WTC11 (cell line): ENCODE results near the gene ZNF821. TPM values are rescaled to one million over a fixed set of nuclear protein-coding genes. Genes with fewer than 3 reads are reported as not detected.
"Not testable (repeated sequence)": the region's sequence is repeated elsewhere in the genome, so short reads cannot be mapped to it uniquely, and the experiment has no call there.

ENCODE experiments used
- ATAC-seq: fragments of 200-7000 bp; cut with Tn5 transposase; 2 replicates; pipeline ENCODE4 v1.10.0; 2021; ENCODE audit warnings: mild to moderate bottlenecking, moderate library complexity
- CTCF ChIA-PET: fragments of 300-600 bp; sonication (Branson Sonifier 250); formaldehyde crosslinking; loops from one replicate; lab custom pipeline; 2021; ENCODE audit warnings: antibody characterized with exemption; lab: Charles Lee
- POLR2A ChIA-PET: fragments of 350-600 bp; sonication (Branson Sonifier 250); formaldehyde crosslinking; loops from one replicate; lab custom pipeline; 2021; ENCODE audit warnings: antibody characterized with exemption; lab: Charles Lee
- DNase-seq: peaks from one replicate; pipeline ENCODE4 v3.0.0; 2021; ENCODE audit warnings: low spot score
- H3K27ac Mint-ChIP-seq: 2 replicates; pipeline ENCODE4 v1.8.0; 2021; ENCODE audit warnings: mixed read lengths
- H3K27me3 Mint-ChIP-seq: 2 replicates; pipeline ENCODE4 v1.8.0; 2021; ENCODE audit warnings: low read depth, mild to moderate bottlenecking, moderate library complexity, mixed read lengths
- H3K36me3 Mint-ChIP-seq: 2 replicates; pipeline ENCODE4 v1.8.0; 2021; ENCODE audit warnings: mixed read lengths
- H3K4me1 Mint-ChIP-seq: 2 replicates; pipeline ENCODE4 v1.8.0; 2022; ENCODE audit warnings: mixed read lengths
- H3K4me3 Mint-ChIP-seq: 2 replicates; pipeline ENCODE4 v1.8.0; 2021; ENCODE audit warnings: mild to moderate bottlenecking, moderate library complexity, mixed read lengths
- H3K9me3 Mint-ChIP-seq: 2 replicates; pipeline ENCODE4 v1.8.0; 2021; ENCODE audit warnings: mixed read lengths
- CREB1 ChIP-seq: sonication (generic); formaldehyde crosslinking; IDR thresholded peaks from 2 replicates; pipeline ENCODE4 v1.8.0; 2023; ENCODE audit warnings: mild to moderate bottlenecking, missing genetic modification reagents
- ESRRA ChIP-seq: sonication (generic); formaldehyde crosslinking; IDR thresholded peaks from 2 replicates; pipeline ENCODE4 v1.8.1; 2022; ENCODE audit warnings: mild to moderate bottlenecking, missing genetic modification reagents, borderline replicate concordance
- ETV6 ChIP-seq: sonication (generic); formaldehyde crosslinking; IDR thresholded peaks from 2 replicates; pipeline ENCODE4 v1.8.1; 2022; ENCODE audit warnings: mild to moderate bottlenecking, missing genetic modification reagents
- FOXJ3 ChIP-seq: sonication (generic); formaldehyde crosslinking; IDR thresholded peaks from 2 replicates; pipeline ENCODE4 v1.9.0; 2021; ENCODE audit warnings: missing genetic modification reagents, mild to moderate bottlenecking, borderline replicate concordance
- GRHL2 ChIP-seq: fragments of 250-450 bp; sonication (Bioruptor Pico); IDR thresholded peaks from 2 replicates; pipeline ENCODE4 v1.8.0; 2022; ENCODE audit warnings: mild to moderate bottlenecking, moderate library complexity; ENCODE audit not compliant: insufficient replicate concordance, severe bottlenecking
- JUN ChIP-seq: sonication (generic); formaldehyde crosslinking; IDR thresholded peaks from 2 replicates; pipeline ENCODE4 v1.8.0; 2023; ENCODE audit warnings: mild to moderate bottlenecking, missing genetic modification reagents
- KAT7 ChIP-seq: sonication (generic); formaldehyde crosslinking; IDR thresholded peaks from 2 replicates; pipeline ENCODE4 v1.8.1; 2023; ENCODE audit warnings: missing genetic modification reagents, mild to moderate bottlenecking, borderline replicate concordance
- MYBL2 ChIP-seq: sonication (generic); formaldehyde crosslinking; IDR thresholded peaks from 2 replicates; pipeline ENCODE4 v1.8.1; 2023; ENCODE audit warnings: mild to moderate bottlenecking, moderate library complexity, missing genetic modification reagents
- NFYB ChIP-seq: sonication (generic); formaldehyde crosslinking; conservative IDR thresholded peaks from 2 replicates; pipeline ENCODE4 v1.8.0; 2022; ENCODE audit warnings: low read depth, missing genetic modification reagents
- NR3C1 ChIP-seq: sonication (generic); formaldehyde crosslinking; conservative IDR thresholded peaks from 2 replicates; pipeline ENCODE4 v1.8.1; 2023; ENCODE audit warnings: low read depth, mild to moderate bottlenecking, missing genetic modification reagents
- RELA ChIP-seq: sonication (generic); formaldehyde crosslinking; IDR thresholded peaks from 2 replicates; pipeline ENCODE4 v1.8.1; 2022; ENCODE audit warnings: missing genetic modification reagents, mild to moderate bottlenecking, borderline replicate concordance
- TP53 ChIP-seq: sonication (generic); formaldehyde crosslinking; IDR thresholded peaks from 2 replicates; pipeline ENCODE4 v1.8.1; 2023; ENCODE audit warnings: mild to moderate bottlenecking, missing genetic modification reagents
- ZNF138 ChIP-seq: sonication (generic); formaldehyde crosslinking; conservative IDR thresholded peaks from 2 replicates; pipeline ENCODE4 v1.8.1; 2022; ENCODE audit warnings: mild to moderate bottlenecking, moderate library complexity, missing genetic modification reagents
- ZNF219 ChIP-seq: sonication (generic); formaldehyde crosslinking; IDR thresholded peaks from 2 replicates; pipeline ENCODE4 v1.8.0; 2023; ENCODE audit warnings: missing genetic modification reagents, mild to moderate bottlenecking, borderline replicate concordance
- ZNF416 ChIP-seq: fragments of 250-450 bp; sonication (Bioruptor Pico); IDR thresholded peaks from 2 replicates; pipeline ENCODE4 v1.9.0; 2021; ENCODE audit warnings: mild to moderate bottlenecking, inconsistent platforms
- ZNF423 ChIP-seq: fragments of 250-450 bp; sonication (Bioruptor Pico); IDR thresholded peaks from 2 replicates; pipeline ENCODE4 v2.1.2; 2022; ENCODE audit warnings: mild to moderate bottlenecking, moderate library complexity
- total RNA-seq: library from RNA; stranded (reverse); gene quantifications from 3 replicates; pipeline ENCODE4 v1.2.3, GENCODE V29; 2021
- TF ChIP-seq, protein P1 (sequence below): fragments of 250-450 bp; sonication (Bioruptor Pico); IDR thresholded peaks from 2 replicates; pipeline ENCODE4 v1.9.0; 2021; ENCODE audit warnings: mild to moderate bottlenecking
- TF ChIP-seq, protein P2 (sequence below): sonication (generic); formaldehyde crosslinking; IDR thresholded peaks from 2 replicates; pipeline ENCODE4 v1.8.1; 2023; ENCODE audit warnings: mild to moderate bottlenecking, missing genetic modification reagents, moderate library complexity
- TF ChIP-seq, protein P3 (sequence below): sonication (generic); formaldehyde crosslinking; IDR thresholded peaks from 2 replicates; pipeline ENCODE4 v1.8.1; 2022; ENCODE audit warnings: low read depth, mild to moderate bottlenecking, moderate library complexity, missing genetic modification reagents, borderline replicate concordance
- TF ChIP-seq, protein P4 (sequence below): fragments of 250-450 bp; sonication (Bioruptor Pico); IDR thresholded peaks from 2 replicates; pipeline ENCODE4 v1.8.0; 2021; ENCODE audit warnings: mild to moderate bottlenecking
- TF ChIP-seq, protein P5 (sequence below): fragments of 250-450 bp; sonication (Bioruptor Pico); conservative IDR thresholded peaks from 2 replicates; pipeline ENCODE4 v1.9.0; 2021; ENCODE audit warnings: mild to moderate bottlenecking
- TF ChIP-seq, protein P6 (sequence below): sonication (generic); formaldehyde crosslinking; conservative IDR thresholded peaks from 2 replicates; pipeline ENCODE4 v1.8.1; 2023; ENCODE audit warnings: mild to moderate bottlenecking, low read depth, missing genetic modification reagents, moderate library complexity

ZNF821 gene
- total RNA-seq, 1 experiment from 2014 or later = 16.2 TPM

DNA sequence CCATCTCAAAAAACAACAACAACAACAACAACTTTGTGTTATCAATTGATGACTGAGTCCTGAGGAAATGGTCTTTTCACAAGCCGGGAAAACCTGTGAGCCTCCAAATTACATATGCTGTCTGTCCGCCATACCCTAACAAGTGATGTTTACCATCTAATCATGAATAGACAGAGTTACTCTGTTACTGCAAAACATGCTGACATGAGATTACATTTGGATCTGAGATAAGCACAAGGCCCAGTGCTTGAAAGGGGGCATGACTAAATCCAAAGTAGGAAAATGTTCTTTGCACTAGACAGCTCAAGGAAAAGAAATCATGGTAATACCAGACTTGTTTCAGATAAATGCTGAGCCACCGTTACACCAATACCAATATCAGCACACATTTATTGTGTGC, 46.8 kb downstream of the ZNF821 start:
- no peaks in the 10 kb centered on the region for H3K9me3 Mint-ChIP-seq
- H3K4me3 Mint-ChIP-seq = no peak overlapping the region
- TF ChIP-seq CREB1 (CRISPR knock-in tag) (no peak), ESRRA (CRISPR knock-in tag) (no peak), NR3C1 (CRISPR knock-in tag) (no peak), ZNF219 (CRISPR knock-in tag) (no peak), FOXJ3 (CRISPR knock-in tag) (no peak), GRHL2 (no peak)
- TF ChIP-seq, protein P1, sequence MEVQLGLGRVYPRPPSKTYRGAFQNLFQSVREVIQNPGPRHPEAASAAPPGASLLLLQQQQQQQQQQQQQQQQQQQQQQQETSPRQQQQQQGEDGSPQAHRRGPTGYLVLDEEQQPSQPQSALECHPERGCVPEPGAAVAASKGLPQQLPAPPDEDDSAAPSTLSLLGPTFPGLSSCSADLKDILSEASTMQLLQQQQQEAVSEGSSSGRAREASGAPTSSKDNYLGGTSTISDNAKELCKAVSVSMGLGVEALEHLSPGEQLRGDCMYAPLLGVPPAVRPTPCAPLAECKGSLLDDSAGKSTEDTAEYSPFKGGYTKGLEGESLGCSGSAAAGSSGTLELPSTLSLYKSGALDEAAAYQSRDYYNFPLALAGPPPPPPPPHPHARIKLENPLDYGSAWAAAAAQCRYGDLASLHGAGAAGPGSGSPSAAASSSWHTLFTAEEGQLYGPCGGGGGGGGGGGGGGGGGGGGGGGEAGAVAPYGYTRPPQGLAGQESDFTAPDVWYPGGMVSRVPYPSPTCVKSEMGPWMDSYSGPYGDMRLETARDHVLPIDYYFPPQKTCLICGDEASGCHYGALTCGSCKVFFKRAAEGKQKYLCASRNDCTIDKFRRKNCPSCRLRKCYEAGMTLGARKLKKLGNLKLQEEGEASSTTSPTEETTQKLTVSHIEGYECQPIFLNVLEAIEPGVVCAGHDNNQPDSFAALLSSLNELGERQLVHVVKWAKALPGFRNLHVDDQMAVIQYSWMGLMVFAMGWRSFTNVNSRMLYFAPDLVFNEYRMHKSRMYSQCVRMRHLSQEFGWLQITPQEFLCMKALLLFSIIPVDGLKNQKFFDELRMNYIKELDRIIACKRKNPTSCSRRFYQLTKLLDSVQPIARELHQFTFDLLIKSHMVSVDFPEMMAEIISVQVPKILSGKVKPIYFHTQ (CRISPR knock-in tag) = no peak
- TF ChIP-seq, protein P2, sequence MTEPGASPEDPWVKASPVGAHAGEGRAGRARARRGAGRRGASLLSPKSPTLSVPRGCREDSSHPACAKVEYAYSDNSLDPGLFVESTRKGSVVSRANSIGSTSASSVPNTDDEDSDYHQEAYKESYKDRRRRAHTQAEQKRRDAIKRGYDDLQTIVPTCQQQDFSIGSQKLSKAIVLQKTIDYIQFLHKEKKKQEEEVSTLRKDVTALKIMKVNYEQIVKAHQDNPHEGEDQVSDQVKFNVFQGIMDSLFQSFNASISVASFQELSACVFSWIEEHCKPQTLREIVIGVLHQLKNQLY (CRISPR knock-in tag) = no peak
- TF ChIP-seq, protein P3, sequence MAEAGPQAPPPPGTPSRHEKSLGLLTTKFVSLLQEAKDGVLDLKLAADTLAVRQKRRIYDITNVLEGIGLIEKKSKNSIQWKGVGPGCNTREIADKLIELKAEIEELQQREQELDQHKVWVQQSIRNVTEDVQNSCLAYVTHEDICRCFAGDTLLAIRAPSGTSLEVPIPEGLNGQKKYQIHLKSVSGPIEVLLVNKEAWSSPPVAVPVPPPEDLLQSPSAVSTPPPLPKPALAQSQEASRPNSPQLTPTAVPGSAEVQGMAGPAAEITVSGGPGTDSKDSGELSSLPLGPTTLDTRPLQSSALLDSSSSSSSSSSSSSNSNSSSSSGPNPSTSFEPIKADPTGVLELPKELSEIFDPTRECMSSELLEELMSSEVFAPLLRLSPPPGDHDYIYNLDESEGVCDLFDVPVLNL (CRISPR knock-in tag) = no peak
- peaks cover 4% of the 10 kb centered on the region; the same call in 1 of the 2 replicates for H3K27me3 Mint-ChIP-seq
- DNase-seq (no peak), ATAC-seq (no peak)
- no peak overlapping the region for H3K27ac Mint-ChIP-seq
- no peaks in the 10 kb centered on the region for H3K36me3 Mint-ChIP-seq
- POLR2A ChIA-PET = no interaction called here
- H3K4me1 Mint-ChIP-seq = no peaks in the 10 kb centered on the region
- CTCF ChIA-PET = no interaction called here

DNA sequence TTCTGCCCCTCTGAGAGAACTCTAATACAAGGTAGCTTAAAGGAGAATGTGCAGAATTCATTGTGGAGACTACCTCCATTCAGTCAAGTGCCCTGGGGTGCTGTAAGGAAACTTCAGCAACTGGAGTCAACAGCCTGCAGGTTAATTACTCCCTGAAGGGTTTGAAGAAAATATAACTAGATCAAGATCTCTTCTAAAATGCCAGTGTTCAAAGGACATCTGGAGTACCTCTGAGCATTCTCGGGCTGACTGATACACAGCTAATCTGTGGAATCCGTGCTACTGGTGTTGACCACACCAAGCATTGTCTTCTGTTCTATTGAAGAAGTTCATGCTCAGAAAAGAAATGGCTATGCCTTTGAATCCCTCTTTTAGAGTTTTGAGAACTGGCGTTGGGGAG, 49.7 kb downstream of the ZNF821 start:
- ChIA-PET POLR2A (no interaction called here), CTCF (interaction anchor here (1.1 to 1.6 kb wide), 2 partner anchors 47 to 127 kb away, joined by 3 to 4 read pairs; no protein-coding TSS in a partner anchor)
- Mint-ChIP-seq H3K27ac (no peak overlapping the region), H3K4me3 (no peak overlapping the region), H3K9me3 (no peaks in the 10 kb centered on the region), H3K4me1 (no peaks in the 10 kb centered on the region), H3K36me3 (no peaks in the 10 kb centered on the region), H3K27me3 (peaks cover 4% of the 10 kb centered on the region)
- no peak for DNase-seq
- TF ChIP-seq, protein P4, sequence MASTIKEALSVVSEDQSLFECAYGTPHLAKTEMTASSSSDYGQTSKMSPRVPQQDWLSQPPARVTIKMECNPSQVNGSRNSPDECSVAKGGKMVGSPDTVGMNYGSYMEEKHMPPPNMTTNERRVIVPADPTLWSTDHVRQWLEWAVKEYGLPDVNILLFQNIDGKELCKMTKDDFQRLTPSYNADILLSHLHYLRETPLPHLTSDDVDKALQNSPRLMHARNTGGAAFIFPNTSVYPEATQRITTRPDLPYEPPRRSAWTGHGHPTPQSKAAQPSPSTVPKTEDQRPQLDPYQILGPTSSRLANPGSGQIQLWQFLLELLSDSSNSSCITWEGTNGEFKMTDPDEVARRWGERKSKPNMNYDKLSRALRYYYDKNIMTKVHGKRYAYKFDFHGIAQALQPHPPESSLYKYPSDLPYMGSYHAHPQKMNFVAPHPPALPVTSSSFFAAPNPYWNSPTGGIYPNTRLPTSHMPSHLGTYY = no peak
- TF ChIP-seq TP53 (no peak), ZNF138 (CRISPR knock-in tag) (no peak), JUN (no peak), NFYB (CRISPR knock-in tag) (no peak), ETV6 (CRISPR knock-in tag) (no peak), KAT7 (CRISPR knock-in tag) (no peak), ZNF423 (CRISPR knock-in tag) (no peak), RELA (CRISPR knock-in tag) (no peak), MYBL2 (CRISPR knock-in tag) (no peak), ZNF416 (no peak)
- TF ChIP-seq, protein P5, sequence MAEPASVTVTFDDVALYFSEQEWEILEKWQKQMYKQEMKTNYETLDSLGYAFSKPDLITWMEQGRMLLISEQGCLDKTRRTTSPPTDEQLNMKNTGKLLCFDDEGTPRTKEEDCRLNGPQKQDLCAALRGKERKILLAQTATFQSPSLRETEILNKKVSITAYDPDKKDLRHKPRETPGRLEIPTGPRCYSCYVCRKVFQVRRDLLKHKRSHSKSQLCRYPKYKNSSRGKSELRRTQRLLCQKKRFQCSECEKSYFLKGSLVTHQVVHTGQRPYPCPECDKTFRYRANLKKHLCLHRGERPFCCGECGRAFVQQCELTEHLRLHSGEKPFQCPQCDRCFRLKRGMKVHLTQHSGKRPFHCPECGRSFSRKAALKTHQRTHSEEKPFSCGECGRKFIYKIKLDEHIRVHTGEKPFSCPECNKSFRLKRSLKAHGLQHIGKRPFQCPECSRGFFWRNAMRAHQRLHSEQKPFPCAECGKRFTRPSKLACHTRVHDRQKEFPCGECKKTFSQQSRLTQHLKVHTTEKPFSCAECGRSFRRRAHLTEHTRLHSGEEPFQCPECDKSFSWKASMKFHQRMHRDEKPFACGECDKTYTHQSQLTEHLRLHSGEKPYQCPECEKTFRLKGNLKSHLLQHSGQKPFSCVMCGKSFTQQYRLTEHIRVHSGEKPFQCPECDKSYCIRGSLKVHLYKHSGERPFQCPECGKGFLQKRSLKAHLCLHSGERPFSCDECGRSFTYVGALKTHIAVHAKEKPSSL = no peak
- TF ChIP-seq, protein P6, sequence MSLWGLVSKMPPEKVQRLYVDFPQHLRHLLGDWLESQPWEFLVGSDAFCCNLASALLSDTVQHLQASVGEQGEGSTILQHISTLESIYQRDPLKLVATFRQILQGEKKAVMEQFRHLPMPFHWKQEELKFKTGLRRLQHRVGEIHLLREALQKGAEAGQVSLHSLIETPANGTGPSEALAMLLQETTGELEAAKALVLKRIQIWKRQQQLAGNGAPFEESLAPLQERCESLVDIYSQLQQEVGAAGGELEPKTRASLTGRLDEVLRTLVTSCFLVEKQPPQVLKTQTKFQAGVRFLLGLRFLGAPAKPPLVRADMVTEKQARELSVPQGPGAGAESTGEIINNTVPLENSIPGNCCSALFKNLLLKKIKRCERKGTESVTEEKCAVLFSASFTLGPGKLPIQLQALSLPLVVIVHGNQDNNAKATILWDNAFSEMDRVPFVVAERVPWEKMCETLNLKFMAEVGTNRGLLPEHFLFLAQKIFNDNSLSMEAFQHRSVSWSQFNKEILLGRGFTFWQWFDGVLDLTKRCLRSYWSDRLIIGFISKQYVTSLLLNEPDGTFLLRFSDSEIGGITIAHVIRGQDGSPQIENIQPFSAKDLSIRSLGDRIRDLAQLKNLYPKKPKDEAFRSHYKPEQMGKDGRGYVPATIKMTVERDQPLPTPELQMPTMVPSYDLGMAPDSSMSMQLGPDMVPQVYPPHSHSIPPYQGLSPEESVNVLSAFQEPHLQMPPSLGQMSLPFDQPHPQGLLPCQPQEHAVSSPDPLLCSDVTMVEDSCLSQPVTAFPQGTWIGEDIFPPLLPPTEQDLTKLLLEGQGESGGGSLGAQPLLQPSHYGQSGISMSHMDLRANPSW (CRISPR knock-in tag) = no peak
- ATAC-seq = no peak

DNA sequence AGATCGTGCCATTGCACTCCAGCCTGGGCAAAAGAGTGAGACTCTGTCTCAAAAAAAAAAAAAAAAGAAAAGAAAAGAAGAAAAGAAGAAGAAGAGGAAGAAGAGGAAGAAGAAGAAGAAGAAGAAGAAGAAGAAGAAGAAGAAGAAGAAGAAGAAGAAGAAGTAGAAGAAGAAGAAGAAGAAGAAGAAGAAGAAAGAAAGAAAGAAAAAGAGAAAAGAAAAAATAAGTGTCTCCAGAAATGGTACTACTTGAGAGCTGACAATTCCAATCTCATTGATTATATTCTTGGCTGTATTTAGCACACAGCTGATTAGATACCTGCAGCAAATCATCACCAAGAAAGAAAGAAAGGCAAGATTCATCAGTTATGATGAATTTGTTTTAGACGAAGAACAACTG, 51.9 kb downstream of the ZNF821 start:
- H3K4me1 Mint-ChIP-seq, DNase-seq, H3K9me3 Mint-ChIP-seq, H3K36me3 Mint-ChIP-seq, ATAC-seq, H3K27ac Mint-ChIP-seq, CTCF ChIA-PET, H3K4me3 Mint-ChIP-seq: not testable (repeated sequence)
- peaks cover 14% of the 10 kb centered on the region for H3K27me3 Mint-ChIP-seq
- POLR2A ChIA-PET = interaction anchor here (0.6 kb wide), 1 partner anchor 732 kb away, joined by 5 read pairs; no protein-coding TSS in a partner anchor
